Activated CD4-positive, alpha-beta T cell treated with anti-CD3 and anti-CD28 coated beads, Interleukin-2, amount 50 U/mL, for 24 hours (primary cell): ENCODE data around the gene AMBP.

Experiments
- DNase-seq, 2 donors: peaks; one replicate each; pipeline ENCODE4 v3.0.0-alpha.2; 2020; ENCODE audit warnings: low read depth in 1 of 2, low spot score in 1 of 2

Gene AMBP

DNA sequence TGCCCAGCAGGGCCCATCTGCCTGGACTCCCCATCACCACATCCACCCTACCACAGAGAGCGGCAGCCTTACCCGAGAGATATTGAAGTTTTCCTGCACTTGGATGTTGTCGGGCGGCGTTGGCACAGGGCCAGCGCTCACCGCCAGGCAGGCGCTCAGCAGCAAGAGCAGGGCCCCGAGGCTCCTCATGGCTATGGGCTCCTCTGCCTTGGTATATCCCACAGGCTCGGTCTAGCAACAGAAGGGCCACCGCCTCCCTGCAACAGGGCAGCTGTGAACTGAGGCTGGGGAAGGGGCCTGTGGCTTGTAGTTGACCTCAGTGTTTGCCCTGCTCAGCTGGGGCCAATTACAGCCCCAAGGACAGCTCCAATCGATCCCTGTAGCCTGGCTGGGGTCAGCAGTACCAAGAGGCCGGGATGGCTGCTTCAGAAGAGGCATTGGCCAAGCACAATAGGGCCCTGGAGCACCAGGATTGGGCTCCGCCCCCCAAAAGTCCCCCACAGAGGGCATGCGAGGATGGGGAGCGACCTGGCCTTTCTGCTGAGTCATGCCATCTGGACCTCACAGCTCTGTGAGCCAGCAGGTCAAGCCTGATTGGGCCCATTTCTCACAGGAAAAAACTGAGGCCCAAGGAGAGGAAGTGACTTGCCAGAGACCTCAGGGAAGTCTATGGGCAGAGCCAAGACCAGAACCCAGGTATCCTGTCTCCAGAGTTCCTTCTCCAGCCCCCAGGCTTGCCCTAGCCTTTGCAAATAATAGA, at the start of gene AMBP:
AMBP (minus strand) TSS at position 280 of the 760 bp plus-strand sequence; CDS start at position 189, 91 bp downstream.
- DNase-seq = no peak

DNA sequence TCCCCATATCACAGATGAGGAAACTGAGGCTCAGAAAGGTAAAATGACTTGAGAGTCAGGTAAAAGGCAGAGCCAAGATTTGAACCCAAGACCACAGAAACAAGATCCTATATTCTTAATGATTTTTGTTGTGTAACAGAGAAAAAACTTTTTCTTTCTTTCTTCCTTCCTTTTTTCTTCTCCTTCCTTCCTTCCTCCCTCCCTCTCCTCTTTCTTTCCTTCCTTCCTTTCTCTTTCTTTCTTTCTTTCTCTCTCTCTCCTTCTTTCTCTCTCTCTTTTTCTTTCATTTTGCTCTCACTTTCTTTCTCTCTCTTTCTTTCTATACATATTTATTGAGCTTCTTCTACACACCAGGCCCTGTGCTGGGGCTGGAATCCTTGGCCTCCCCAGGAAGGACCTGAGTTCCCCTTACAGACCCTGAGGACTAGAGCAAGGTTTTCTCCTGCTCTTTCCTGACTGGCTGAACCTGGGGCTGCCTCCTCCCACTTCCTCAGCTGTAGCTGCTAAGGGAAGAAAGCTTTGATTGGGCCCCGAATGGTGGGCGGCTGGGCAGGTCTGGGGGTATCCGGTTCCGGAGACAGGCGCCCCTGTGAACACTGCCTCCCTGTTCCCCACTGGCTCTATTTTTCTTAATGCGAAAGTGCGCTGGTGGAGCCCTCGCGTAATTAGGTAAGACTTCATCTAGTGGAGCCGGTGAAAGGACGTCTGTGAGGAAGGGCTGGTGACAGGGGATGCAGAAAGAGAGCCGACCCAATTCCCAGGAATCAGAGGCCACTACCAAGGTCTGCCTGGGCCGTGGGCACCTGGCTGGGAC, 48.4 kb upstream of the AMBP start:
- no peak for DNase-seq

DNA sequence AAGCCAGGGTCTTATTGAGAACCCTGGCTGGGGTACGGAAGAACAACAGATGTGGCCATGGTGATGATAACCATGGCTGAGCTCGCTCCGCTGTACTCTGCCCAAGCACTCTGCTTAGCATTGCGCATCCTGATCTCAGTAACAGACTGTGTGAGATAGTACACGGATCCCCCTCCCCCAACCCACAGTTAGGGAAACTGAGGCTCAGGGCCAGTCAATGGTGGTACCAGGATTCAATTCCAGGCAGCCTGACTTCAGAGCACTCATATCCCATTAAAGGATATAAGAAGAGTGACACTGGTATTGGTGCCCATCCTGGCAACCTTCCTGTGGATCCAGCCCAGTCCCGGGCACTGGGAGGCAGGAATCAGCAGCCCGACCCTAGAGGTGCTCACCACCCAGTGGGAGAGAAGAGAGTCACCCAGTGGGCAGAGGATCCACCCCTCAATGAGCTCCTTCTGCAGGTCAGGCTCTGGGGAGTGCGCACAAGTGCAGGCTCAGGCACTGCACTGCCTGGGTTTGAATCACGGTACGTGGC, 47.4 kb upstream of the AMBP start:
- no peak for DNase-seq

DNA sequence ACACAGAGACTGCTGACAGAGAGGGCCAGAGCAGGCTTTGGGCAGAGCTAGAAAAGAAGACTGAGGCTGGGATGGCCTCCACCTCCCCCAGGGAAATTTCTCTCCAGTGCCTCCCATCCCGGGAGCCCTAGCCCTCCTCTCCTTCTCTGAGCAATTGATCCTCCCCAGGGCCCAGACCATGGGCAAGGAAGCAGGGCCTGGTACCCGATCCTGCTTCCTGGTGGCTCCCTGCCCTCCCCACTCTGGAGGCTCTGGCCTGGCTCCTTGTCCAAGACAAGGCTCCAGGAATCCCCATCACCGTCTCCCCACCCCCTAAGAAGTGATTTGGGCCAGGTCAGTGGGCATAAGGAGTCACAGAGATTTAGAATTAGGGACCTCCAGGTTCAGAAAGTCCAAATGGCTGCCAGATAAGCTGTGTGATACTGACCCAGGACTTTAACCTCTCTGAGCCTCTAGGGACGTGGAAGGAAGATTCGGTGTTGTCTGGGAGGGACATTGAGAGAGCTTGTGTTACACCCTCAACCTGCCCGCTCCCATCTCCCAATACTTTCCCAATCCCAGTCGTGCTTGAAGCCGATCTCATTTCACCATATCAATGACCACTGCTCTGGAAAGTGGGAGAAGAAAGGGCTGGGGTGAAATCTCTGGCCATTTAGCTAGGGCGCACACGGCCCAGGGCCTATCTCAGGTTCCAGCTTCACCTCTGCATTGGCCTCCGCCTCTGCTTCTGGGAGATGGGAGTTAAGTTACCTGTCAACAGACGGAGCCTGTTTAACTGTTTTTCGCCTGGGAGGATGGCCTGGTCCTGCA, 46.8 kb upstream of the AMBP start:
- no peak for DNase-seq

DNA sequence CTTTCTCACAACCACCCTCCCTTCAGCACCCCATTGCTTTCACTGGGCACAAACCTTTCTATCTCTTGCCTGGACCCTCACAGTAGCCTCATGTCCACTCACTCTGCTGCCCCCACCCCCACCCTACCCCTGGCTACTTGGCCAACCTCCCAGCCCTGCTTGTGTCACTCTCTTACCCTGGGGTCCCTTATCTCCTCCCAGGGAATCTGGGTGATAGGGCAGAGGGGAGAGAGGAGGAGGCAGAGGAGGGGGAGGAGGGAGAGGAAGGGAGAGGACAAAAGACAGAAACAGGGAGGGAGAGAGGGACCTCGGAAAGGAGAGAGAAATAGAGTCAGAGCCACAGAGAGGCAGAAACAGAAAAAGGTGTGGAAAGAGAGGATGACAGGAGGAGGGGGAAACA, 46.0 kb upstream of the AMBP start:
- no peak for DNase-seq

DNA sequence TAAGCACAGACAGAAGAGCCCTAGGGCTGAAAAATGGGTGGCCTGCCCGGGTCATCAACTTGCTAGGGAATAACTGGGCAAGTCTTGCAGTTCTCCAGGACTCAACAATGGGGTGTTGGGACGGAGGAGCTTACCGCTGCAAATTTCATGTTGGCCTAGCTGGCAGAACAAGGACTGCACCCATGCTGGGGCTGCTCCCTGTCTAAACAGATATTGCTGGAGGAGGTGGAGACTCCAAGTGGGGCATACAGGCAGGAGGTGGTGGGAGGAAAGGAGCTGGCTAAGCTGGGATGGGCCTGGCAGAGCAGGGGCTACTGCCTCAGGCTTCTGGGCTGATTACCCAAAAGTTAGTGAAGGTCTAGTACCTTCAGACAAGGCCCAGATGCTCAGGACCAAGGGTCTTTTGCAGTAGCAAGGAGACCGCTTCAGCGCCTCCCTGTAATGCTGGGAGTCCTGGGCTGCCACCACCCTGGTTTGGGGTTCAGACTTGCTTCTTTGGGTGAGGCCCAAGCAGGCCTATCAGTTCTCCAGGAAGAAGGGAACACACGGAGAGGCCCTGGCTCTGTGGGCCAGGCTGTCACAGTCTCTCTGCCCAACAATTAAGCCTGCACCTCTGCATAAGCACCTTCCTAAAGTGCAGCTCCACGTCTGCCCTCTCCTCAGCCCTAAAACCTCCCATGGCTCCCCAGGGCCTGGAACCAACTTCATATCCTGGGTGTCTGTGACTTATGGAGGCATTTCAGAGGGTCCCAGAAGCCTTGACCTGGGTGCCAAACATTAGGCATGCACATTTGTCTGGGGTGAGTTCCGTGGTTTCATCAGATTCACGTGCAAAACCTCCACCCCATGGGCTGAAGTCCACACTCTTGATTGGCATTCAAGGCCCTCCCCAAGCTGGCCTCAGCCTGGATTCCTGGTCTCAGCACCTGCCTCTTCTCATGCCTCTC, 45.2 kb upstream of the AMBP start:
- no peak for DNase-seq

DNA sequence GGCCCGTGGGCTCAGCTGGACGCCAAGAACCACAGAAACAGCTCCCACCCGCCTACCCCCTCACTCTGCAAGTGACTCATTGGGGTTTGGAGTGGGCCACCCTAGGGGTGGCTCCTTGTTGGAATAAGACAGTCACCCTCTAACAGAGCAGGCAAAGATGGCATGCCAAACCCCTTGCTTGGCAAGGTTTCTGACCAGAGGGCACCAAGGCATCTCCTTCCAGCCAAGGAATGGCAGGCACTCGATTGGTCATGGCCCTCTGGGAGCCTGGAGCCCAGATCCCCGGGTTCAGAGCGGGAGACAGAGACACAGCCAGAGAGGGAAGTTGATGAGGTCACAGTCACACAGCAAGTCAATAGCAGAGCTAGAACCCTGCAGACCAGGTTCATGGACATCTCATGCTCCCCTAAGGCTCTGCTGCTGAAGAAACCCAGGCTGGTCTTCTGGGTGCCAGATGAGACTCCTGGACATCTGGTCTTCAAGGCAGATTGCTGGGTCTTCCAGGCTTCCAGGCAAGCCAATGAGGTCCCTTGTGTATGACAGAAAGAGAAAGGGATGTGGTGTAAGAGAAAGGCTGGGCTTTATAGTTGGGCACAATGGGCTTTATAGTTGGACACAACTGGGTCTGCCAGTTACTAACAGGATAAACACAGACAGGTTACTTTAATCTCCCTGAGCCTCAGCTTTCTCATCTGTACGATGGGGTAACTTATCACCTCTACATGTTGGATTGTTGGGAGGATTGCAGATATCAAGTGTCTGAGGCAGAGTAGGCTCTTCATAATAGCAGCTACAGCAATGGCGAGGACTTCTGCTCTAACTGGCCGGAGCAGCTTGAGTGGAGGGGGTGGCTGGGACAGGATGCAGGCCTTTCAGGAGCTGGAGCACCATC, 44.3 kb upstream of the AMBP start:
- DNase-seq = no peak

DNA sequence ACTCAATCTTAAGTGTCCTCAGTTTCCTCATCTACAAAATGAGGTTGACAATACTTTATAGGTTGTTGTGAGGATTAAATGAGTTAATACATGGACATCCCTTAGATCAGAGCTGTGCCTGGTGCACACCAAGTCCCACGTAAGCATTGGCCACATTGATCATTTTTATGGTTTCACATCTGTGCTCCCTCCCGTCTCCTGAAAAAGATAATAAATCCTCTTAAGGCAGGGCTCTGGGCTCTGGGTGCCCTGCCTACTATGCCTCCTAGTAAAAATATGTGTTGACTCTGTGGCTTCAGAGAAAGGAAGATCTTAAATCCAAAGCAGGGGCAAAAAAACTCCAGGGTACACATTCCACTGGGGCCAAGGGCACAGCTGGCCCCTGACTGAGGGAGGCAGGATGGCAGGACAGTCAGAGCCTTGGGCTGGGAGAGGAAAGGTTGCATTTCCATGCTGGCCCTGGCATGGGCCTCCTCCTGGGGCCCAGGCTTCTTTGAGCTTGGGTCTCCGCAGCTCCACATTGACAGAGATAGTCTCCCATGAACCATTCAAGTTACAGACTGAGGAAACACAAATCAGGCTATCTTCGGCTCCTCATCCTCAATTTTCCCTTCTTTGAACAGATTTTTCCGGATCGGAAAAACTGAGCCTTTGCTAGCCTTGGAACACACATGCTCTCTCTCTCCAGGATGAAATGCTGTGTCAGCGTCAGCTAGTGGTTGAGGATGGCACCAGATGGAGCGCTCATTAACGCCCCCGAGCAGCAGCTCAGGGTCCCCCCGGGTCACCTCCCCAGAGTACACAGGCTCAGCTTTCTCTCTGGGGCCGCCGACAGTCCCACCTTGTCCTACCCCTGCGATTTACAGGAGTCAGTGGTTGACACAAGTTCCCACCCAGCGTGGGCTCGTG, 43.4 kb upstream of the AMBP start:
- no peak for DNase-seq

DNA sequence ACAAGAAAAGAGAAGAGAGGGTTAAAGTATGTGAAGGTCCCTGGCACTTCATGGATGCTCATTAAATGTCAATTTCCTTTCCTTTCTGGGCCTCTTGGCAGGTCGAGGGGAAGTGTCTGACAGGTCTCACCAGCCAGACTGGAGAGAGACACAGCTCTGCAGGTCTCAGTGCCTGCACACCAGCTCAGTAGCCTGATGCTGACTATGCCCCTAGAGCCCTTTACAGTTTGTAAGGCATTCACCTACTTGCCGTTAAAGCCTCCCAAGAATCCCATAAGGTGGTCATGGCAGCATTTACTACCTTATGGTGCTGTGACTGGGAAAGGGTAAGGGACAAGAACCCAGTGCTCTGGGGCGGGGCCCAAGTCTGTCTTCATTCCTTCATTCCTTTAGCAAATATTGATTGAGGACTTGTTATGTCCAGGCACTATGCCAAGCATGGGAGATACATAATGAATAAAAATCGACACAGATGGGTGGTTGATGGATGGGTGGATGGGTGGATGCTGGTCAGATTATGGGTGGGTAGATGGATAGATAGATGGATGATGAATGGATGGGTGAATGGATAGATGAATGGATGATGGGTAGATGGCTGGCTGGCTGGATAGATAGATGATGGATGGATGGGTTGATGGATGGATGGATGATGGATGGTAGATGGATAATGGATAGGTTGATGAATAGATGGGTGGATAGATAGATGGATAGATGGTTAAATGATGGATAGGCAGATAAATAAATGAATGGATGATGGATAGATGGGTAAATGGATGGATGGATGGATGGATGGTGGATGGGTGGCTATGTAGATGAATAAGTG, 42.3 kb upstream of the AMBP start:
- DNase-seq = no peak

DNA sequence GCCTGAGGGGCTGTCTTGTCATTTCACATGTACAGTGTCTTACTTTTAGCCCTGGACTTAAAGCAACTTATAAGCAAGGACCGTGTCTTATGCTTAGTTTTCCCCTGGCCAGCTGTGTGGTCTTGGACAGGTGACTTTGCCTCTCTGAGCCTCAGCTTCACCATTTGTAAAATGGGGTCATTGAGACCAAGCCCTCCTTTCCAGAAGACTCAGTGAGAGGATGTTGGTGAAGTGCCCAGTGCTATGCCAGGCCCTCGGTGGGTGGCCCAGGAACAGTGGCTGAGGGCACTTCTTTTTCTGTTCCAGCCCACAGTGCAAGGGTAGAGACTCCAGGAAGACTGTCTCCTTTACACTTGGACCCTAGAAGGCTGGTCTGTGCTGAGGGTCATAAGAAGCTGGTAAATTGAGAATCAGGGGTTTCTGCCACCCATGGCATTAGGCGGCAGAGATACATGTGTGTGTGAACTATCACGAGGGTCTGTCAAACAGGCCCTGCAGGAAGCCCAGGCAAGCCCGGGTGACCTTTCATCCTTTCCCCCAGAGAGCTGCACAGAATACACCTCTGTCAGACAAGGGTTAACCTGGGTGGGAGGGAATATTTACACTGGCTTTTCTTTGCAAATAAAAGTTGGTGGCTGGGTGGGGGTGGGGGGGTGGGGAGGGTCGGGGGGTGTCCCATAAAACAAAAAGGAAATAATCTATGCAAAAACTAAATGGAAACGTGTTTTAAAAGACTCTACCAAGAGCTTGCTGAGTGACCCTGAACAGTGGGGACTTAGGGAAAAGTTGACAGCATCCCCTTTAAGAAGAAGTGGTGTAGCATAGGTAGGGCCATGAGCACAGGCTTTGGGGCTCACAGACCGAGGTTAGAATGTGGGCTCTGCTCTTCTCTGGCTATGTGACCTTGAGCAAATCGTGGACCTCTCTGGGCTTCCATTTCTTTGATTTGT, 41.4 kb upstream of the AMBP start:
- no peak for DNase-seq

DNA sequence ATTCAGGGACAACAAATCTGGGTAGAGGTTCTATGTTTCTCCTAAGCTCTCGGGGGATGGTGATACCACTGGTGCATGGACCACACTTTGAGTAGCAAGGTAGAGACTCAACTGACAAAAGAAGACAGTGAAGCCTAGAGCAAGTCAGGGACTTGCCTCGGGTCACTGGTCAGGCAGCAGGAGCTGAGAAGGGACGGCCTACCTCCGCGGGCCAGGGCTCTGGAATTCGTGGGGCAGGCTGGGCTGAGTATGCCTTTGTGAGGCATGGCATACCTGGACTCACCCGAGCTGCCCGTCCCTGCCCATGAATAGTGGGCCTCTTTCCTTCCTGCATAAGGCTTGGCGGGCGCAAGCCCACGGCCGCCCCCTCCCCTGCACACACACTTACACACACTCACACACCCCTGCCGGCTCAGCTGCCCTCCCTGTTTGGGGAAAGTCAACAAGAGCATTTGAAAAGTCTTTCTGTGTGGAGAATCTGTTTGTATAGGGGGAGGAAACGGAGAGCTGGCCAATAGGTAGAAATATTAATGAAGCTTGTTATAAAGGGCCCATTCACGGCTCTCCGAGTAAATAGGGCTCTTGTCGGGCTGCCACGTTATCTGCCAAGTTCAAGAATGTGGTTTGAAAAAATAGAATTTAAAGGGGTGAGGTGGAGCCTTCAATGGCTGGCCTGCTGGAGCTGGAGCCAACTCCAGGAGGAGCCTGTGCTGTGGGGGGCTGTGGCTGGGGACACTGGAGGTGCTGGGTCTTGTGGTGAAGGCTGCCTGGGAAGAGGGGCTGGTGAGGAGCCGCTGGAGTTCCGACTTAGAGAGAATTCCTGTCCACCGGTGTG, 40.1 kb upstream of the AMBP start:
- DNase-seq = no peak

DNA sequence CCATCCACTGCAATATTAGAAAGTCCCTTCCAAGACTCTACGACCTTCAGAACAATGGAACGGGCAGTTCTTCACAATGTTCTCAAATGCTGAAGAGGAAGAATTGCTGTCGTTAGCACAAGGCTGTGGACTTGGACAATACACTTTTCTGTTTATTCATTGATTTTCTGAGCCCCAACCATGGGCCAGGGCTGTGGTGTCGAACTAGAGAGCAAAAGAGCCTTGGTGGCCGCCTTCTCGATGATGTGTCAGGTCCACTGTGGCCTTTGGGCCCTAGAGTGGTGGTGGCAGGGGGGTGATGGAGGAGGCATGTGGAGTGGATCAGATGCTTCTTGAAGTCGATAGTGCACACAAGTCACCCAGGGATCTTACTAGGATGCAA, 39.5 kb upstream of the AMBP start:
- DNase-seq = no peak

DNA sequence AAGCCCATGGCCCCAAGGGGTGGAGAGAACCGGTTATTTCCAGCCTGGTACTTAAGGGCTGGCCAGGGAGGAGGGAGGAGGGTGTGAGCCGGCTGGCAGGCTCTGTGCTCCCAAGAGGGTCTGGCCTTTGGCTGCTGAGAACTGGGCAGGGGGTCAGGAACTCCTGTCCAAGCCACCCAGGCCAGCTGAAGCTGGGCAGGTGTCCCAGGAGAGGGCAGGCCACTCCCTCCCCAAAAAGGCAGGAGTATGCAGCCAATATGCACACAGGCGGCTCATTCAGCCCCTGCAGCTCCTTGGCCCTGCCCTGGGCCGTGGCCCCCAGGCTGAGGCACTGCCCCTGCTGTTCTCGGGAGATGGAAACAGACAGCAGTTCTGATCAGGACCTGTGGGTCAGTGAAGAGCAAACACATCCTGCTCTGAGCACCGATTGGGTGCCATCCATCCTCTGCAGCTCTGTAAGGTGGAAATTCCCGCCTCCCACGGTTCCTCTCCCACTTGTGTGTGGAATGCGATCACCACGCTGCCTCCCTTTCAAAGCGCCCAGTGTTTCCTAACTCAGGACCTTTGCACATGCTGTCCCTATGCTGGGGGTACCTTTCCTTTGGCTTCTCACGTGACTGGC, 38.1 kb upstream of the AMBP start:
- no peak for DNase-seq

DNA sequence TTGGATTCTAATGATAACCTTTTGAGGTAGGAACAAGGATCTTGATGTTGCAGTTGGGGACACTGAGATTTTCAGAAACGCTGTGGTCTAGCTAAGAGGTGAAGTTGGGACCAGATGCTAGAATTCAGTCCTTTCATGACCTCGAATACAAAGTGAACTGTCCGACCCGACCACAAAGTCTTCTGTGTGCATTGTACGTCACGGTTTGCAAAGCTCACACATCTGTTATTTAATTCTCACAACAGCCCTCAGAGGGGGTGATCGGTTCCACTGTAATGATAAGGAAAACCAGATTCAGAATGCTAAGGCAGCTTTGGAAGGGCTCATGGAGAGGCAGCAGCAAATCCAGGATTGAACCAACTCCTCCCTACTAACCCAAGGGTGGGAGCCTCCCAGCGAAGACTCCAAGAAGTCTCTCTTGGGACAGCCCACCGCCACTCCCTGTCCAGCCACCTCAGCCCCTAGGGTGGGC, 37.6 kb upstream of the AMBP start:
- DNase-seq = no peak

DNA sequence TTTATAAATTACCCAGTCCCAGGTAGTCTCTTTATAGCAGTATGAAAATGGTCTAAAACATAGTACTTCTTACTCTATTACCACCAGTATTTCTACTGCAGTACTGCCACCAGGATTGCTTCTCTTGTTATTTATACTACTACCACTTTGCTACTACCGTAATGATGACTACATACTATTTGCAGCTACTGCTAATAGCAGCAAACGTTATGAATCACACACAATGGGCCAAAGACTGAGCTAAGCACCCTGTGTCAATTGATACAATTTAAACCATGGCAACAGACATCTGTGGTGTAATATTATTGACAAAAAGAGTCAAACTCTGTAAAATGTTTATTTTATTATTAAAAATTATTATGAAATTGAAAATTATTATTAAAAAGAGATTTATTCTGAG, 36.3 kb upstream of the AMBP start:
- DNase-seq = no peak
